ENCODE data around the gene ERP29.
"Not testable (repeated sequence)": the region's sequence is repeated elsewhere in the genome, so short reads cannot be mapped to it uniquely, and the experiment has no call there.

Gene ERP29

DNA sequence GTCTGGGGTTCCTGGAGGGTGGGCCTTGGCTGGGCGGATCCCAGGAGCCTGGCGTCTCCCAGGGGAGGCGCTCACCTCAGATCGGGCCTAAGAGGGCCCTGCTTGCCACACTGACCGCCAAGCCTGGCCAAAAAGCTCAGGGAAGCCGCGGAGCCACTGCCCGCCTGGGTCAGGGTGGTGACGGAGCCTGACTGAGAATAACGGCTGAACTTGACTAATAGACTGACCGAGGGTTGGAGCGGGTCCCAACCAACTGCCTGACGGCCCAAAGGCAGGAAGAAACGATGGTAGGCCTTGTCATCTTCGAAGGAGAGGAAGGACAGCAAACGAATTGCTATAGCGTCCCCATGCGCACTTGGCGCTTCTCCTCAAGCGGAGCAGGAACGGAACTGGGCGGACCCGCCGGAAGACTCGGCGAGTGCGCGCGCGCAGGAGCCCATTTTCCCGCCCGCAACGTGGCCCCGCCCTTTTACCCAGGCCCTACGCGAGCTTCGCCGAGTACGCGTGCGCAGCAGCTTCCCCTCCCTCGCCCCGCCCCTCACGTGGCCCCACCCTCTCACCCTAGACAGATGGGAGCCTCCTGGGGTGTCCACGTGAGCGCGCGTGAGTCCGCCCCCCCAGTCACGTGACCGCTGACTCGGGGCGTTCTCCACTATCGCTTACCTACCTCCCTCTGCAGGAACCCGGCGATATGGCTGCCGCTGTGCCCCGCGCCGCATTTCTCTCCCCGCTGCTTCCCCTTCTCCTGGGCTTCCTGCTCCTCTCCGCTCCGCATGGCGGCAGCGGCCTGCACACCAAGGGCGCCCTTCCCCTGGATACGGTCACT is at the start of gene ERP29, which contains the start of gene TMEM116:
ERP29 (plus strand) TSS at position 652 of the 826 bp plus-strand sequence; CDS start at position 692, 40 bp downstream.
TMEM116 (minus strand) TSS at position 391 of the 826 bp plus-strand sequence. CDS start 7,895 bp downstream, outside the sequence.
- peak; percentile 88 to 100 (median 98) for DNase-seq

DNA sequence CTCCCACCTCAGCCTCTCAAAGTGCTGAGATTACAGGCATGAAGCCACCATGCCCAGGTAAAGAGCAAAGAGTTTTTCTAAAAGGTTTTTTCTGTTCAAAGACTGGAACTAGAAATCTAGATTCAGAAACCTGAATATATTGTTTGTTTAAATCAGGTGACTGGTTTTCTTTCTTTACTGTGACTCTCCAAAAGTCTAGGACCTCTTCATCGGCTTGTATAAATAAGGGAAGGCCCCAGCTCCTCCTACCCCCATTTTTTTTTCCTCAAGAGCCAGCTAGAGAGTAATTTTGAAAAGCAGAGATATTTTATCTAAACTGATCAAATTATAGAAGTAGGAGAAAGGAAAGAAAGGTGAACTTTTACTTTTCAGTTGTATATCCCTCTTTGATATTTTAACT is 48.3 kb upstream of the ERP29 start:
- DNase-seq = no peak

DNA sequence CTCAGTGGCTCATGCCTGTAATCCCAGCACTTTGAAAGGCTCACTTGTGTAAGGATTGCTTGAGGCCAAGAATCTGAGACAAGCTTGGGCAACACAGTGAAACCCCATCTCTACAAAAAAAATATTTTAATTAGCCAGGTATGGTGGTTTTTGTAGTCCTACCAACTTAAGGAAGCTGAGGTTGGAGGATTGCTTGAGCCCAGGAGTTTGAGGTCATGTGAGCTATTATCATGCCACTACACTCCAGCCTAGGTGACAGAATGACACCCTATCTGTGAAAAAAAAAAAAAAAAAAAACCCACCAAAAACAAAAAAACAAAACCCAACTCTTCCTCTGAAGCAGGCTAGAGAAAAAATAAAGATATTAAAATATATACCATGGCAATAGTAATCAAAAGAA is 41.4 kb upstream of the ERP29 start:
- no peak for DNase-seq

DNA sequence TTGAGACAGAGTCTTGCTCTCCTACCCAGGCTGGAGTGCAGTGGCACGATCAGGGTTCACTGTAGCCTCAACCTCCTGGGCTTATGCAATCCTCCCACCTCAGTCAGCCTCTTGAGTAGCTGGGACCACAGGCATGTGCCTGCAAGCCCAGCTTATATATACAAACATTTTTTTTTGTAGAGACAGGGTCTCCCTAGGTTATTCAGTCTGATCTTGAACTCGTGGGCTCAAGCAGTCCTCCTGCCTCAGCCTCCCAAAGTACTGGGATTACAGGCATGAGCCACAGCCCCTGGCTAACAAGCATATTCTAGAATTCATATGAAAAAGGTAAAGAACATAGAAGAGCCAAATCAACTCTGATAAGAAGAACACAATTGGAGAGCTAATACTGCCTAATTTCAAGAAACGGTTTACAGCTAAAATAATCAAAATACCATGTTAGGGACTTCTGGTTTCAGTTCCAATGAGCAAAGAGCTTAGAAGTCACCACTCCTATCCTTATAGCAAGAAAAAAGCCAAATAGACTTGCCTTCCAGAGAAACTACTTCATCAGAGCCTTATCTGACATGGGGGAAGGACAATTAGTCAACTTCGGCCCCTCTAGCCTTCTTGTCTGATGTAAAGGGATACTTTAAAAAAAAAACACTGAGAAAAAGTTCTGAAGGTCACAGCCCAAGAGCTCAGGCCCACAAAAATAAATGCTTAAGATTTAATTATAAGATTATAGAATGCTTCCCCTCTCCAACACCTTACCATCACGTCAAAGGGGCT is 37.9 kb upstream of the ERP29 start:
- DNase-seq = no peak

DNA sequence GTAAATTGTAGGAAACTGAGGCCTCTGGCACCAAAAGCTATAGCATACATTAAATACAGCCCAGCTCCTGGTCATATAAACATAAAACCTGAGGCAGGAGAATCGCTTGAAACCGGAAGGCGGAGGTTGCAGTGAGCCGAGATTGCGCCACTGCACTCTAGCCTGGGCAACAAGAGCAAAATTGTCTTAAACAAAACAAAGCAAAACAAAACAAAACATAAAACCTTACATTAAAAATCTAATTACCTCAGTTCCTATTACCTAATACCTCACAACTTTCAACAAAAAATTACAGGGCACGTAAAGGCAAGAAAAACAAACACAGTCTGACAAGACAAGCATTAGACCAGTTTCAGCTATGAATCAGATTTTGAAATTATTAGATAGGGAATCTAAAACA is 36.9 kb upstream of the ERP29 start:
- DNase-seq = no peak

DNA sequence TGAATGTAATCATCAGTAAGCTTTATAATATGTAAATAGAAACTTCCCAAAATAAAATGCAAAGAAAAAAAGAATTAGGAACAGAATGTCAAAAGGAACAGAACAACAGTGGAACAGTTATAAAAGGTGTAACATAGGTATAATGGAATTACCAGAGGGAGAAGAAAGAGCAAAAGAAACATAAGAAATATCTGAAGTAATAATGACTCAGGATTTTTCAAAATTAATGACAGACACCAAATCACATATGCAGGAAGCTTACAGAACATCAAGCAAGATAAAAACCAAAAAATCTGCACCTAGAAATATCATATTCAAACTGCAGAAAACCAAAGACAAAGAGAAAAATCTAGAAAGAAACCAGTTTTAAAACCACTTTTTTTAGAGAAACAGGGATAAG is 36.4 kb upstream of the ERP29 start:
- DNase-seq = no peak

DNA sequence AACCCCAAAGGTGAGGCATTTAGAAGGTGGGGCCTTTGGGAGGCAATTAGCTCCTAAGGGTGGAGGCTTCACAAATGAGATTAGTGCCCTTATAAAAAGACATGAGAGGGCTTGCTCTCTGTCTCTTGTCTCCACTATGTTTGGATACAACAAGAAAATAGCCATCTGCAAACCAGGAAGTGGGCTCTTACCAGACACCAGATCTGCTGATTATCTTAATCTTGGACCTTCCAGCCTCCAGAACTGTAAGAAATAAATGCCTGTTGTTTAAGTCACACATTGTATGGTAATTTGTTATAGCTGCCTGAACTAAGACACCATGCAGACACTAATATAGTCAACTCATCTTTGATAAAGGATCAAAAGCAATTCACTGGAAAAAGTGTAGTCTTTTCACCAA is 34.7 kb upstream of the ERP29 start:
- no peak for DNase-seq

DNA sequence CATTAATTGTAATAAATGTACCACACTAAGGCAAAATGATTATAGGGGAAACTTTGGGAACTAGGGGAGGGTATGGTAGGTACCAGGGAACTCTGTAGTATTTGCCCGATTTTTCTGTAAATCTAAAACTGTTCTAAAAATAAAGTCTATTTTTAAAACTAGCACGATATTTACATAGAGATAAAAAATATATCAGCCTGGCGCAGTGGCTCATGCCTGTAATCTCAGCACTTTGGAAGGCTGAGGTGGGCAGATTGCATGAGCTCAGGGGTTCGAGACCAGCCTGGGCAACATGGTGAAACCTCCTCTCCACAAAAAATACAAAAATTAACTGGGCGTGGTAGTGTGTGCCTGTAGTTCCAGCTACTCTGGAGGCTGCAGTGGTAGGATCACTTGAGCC is 32.6 kb upstream of the ERP29 start:
- DNase-seq = no peak

DNA sequence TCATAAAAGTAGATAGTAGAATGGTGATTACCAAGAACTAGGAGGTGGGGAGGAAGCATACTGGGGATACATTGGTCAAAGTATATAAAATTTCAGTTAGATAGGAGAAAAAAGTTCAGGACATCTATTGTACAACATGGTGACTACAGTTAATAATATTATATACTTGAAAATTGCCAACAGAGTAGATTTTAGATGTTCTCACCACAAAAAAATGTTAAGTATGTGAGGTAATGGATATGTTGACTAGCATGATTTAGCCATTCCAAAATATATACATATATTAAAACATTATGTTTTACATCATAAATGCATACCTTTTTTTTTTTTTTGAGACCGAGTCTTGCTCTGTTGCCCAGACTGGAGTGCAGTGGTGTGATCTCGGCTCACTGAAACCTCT is 31.2 kb upstream of the ERP29 start:
- no peak for DNase-seq

DNA sequence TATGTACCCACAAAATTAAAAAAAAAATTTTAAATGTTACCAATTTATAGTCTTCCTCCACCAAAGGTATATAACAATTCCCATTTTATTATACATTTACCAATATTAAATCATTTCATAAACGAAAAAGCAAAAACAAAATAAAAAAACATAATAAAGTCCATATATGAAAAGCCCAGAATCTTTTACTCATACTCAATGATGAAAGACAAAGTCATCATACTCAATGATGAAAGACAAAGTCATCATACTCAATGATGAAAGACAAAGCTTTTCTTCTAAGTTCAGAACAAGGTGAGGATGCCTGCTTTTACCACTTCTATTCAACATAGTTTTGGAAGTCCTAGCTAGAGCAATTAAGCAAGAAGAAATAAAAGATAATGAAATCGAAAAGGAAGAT is 28.4 kb upstream of the ERP29 start:
- no peak for DNase-seq

DNA sequence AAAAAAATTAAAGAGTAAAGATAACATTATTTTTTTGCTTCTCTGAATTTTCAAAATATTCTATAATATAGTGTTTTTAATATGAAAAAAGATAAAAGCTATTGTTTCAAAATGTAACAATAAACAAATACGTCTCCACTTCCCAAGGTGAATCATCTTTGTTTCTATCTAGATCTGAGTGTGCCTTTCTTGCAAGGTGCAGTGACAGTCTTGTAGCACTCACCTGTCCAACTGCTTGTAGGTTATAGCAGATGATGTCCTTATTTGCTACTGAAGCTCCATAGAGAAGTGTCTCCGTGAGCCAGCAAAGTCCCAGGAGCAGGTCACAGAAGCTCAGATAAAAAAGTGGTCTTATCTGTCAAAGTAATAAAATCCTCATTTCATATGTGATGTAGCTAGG is 21.7 kb upstream of the ERP29 start:
- DNase-seq = no peak

DNA sequence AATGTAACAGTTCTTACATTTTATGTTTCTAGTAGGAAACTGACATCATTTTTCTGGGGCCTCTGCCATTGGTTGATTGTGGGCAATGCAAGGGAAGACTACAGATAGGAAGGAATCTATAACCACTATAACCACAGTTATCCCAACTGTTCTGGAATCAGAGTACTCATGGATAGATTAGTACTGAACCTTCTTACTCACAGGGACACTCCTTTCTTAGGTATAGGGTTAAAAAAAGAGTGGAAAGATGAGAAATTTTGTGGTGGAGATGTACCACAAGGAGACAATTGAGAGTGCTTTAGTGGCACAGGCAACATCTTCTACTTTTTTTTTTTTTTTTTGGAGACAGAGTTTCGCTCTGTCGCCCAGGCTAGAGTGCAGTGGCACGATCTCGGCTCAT is 21.3 kb upstream of the ERP29 start:
- DNase-seq = no peak

DNA sequence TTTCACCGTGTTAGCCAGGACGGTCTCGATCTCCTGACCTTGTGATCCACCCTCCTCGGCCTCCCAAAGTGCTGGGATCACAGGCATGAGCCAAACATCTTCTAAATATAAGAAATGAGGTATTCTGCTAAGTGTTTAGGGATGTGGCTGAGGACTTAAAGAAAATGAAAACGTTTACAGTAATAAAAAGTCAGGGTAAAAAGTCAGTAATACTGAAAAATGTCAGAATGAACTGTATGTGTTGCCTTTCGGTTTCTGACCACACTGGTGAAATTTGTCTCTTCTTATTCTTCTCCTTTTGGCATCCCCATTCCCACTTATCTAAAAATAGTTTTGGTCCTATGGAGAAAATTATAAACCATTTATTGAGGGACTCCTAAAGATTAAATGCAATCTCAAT is 20.8 kb upstream of the ERP29 start:
- no peak for DNase-seq

DNA sequence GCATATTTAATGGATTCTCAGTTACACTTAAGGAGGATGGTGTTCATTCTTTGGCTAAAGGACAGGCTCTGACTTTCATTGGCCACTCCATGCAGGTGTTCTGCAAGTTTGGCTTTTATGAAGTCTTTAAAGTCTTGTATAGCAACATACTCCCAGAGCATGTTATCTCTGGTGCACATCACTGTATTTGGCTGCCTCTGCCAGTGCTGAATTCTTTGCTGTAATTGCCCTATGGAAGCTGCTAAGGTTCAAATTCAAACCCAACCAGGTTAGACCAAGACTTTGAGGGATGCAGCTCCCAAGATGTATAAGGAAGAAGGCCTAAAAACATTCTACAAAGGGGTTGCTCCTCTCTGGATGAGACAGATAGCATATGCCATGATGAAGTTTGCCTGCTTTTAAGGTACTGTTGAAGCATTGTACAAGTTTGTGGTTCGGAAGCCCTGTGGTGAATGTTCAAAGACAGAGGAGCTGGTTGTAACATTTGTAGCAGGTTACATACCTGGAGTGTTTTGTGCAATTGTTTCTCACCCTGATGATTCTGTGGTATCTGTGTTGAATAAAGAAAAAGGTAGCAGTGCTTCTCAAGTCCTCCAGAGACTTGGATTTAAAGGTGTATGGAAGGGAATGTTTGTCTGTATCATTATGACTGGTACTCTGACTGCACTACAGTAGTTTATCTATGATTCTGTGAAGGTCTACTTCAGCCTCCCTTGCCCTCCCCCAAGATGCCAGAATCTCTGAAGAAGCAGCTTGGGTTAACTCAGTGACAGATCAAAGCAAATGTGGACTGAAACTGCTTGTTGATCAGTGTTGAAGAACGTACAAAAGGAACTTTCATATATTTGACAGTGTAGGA is 19.7 kb upstream of the ERP29 start:
- DNase-seq = no peak

DNA sequence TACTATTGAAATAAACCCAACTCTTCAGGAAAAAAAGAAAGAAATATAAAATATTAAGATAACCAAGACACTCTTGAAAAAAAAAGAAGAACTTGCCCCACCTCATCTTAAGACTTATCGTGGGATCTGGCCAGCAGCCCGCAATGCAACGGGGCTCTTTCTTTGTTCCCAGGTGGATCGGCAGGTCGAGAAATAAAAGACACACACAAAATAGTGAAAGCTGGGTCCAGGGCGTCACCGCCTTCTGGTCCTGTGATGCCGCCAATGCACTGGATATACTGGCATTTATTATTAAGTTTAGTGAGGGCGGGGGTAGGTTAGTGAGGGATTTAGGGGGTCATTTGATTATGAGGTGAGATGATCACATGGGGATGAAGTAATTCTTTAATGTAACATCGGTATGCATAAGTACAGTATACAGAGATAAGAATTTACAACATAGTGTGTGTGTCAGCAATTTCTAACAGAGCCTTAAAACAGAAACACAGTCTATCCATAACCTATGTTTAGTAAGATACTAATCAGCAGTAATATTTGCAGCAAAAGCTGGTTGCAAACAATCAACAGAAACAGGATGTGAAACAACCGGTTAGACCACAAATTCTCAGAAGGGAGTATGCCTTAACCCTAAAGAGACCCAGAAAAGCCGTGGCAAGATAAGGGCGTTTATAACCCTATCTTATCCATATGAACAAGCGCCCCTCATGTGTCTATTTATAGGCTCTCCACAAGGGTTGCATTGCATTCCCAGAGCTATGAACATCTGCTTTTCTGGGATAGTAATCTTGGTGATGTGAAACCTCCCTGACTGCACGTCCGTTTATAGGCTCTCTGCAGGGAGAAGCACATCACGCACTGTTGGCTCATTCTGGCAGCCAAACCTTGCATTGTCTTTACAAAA is 18.8 kb upstream of the ERP29 start:
- DNase-seq = not testable (repeated sequence)

DNA sequence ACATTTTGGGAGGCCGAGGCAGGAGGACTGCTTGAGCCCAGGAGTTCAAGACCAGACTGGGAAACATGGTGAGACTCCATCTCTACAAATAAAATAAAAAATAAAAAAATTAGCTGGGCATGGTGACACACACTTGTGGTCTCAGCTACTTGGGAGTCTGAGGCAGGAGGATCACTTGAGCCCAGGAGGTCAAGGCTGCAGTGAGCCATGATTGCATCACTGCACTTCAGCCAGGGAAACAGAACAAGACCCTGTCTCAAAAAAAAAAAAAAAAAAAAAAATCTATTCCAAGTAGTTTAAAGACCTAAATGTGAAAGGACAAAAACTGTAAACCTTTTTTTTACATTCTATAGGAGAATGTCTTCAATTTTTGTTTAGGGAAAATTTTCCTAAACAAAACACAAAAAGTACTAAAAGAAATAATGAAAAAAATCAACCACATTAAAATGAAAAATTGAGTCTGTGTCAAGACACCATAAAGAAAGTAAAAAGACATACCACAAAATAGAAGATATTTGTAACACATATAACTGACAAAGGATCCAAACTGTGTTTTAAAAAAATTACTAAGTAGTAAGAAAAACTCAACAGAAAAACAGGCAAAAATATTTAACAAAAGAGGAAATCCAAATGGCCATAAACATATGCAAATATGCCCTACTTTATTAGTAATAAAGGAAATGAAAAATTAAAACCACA is 17.3 kb upstream of the ERP29 start:
- no peak for DNase-seq

DNA sequence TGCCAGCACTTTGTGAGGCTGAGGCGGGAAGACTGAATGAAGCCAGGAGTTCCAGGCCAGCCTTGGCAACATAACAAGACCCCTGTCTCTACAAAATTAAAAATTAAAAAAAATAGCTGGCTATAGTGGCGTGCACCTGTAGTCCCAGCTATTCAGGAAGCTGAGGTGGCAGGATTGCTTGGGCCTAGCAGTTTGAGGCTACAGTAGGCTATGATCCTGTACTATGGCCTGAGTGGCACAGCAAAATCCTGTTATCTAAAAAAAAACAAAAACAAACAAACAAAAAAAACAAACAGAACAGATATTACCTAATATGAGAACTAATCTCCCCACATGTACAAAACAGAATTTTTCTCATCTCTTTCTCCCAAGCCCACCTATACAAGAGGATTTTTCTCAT is 15.9 kb upstream of the ERP29 start:
- DNase-seq = no peak

DNA sequence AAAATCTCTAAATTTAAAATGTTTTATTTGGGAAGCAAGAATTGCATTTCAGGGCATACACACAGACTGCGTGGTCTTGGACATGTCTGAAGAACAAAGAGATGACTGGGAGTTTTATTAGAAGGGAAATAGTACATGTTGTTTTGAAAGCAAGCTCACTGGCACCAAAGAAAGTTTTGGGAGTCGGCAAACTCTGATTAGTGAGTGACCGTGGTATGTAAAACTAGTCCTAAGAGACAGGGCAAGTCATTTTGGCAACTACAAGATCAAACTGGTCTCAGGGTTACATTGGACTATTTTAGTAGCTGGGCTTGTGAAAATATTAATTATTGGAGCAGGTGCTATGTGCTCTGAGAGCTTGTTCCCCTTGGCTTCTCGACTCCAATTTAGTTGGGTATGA is 15.2 kb upstream of the ERP29 start:
- no peak for DNase-seq

DNA sequence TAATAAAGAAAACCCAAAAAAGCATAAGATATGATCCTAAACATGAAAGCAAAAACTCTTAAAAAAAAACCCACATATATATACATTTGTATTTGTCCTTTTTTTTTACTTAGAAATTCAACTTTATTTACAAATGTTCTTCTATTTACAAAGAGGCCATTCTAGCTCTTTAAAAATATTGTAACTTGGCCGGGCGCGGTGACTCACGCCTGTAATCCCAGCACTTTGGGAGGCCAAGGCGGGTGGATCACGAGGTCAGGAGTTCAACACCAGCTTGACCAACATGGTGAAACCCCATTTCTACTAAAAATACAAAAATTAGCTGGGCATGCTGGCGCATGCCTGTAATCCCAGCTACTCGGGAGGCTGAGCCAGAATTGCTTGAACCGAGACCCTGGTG is 14.1 kb upstream of the ERP29 start:
- DNase-seq = not testable (repeated sequence)

DNA sequence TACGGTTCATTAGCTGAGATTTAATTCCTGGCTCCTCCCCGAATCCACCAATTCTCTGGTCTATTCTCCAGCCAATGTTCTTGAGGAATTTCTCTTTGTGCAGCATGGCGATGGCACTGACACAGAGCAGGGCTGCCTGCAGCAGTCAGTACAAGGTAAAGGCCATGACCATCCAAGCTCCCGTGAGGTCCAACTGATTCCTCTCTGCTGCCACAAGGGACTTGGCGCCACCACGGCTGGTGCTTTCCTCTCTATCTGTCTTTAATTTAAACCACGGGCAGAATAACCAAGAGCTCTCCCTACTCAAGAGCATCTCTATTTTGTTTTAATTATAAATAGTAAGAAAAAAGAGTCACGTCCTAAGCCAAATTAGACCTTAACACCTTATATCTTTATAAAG is 12.4 kb upstream of the ERP29 start:
- no peak for DNase-seq

Data from anterior cingulate cortex (tissue), 58 donors.